GM19193 (cell line): Measurements from ENCODE around the gene TMEM144.

ENCODE experiments used
- POLR2A ChIP-seq: IDR thresholded peaks from 4 replicates; pipeline ENCODE4 v1.6.1; 2011; ENCODE audit not compliant: insufficient read depth, insufficient read length; ENCODE audit errors: extremely low read depth

Gene TMEM144

GRCh38 chr4:158209825-158210807, at the start of gene TMEM144:
TSS of gene TMEM144 (plus strand) at chr4:158210486. CDS start at chr4:158212668, 2,182 bp downstream.
- TF ChIP-seq POLR2A, result peak; percentile 40

GRCh38 chr4:158161551-158162354, 48.5 kb upstream of the TMEM144 start:
- no peak for TF ChIP-seq POLR2A

- no peak for TF ChIP-seq POLR2A
Observed at GRCh38 chr4:158162631-158163030, 47.7 kb upstream of the TMEM144 start.

DNA sequence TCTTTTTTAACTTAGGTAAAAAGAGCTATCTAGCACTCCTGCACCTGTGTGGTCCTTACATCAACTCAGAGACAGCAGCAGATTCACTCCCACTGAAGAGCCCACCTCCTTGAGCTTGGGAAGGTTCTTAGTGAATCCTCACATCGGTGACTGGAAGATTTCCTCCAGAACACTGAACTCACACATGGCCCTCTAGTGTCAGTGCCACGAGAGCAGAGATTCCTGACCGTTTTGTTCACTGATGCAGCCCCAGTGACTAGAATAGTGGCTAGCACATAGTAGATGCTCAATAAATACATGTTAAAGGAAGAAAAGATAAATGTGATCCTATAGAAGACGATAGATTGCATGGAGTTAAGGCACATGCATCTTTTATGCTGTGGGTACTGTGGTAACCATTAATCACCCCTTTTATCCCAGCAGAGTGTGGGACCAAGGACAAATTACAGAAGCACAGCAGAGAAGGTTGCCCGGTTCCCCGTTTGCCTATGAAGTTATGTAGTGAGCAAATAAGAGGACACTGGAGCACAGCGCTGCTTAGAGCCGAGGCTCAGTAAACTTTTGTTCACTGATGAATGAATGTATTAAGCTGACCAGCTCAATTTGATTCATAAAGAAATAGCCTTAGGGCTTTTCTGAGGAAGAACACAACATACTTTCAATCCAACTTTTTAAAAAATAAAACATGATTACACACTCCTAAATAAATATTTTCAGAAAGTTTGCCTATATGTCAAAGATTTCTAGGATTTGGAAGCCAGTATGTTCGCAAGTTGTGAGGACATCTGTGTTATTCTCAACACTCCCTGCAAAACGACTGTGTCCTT, 46.1 kb upstream of the TMEM144 start:
- TF ChIP-seq POLR2A, result no peak

DNA sequence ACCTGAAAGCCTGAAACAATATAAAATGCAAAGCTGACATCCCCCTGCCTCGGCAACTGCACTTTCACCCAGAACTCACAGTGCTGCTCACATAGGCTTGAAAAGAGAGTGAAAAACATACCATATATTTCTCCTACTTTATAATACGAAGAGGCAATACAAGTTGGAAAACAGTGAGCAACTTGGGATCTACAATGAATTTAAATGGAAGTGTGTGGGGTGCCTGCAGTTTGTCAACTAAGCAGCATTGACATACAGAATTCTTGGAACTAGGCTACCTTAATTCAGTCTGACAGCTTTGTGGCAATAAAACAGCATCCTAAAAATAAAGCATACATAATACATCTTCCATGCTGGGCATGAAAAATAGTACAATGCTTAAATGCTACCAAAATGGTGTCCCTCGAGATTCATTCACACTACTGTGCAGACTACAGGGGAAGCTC, 45.5 kb upstream of the TMEM144 start:
- TF ChIP-seq POLR2A, result no peak

- no peak for TF ChIP-seq POLR2A
Observed at GRCh38 chr4:158166701-158167100, 43.6 kb upstream of the TMEM144 start.

- TF ChIP-seq POLR2A, result no peak
Observed at GRCh38 chr4:158168606-158169005, 41.7 kb upstream of the TMEM144 start.

DNA sequence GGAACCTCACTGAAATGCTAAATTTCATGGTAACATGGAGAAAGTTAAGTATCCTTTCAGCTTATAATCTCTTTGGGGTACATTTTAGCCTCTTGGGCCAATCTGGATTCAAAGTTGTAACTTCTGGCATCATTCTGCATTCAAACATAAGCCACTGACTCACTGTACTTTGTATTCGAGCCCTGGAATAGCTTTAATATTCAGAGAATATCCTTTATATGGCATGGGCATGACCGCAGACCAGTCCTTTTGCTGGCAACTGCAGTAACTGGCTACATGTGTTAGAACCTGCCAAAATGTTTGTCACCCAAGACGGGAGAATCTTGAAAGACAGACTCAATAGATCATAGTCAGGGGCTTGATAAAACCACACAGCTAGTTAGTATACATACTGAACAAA, 40.8 kb upstream of the TMEM144 start:
- TF ChIP-seq POLR2A, result no peak

GRCh38 chr4:158169931-158170690, 40.2 kb upstream of the TMEM144 start:
- no peak for TF ChIP-seq POLR2A

- no peak for TF ChIP-seq POLR2A
Observed at GRCh38 chr4:158170691-158171561, 39.4 kb upstream of the TMEM144 start.

DNA sequence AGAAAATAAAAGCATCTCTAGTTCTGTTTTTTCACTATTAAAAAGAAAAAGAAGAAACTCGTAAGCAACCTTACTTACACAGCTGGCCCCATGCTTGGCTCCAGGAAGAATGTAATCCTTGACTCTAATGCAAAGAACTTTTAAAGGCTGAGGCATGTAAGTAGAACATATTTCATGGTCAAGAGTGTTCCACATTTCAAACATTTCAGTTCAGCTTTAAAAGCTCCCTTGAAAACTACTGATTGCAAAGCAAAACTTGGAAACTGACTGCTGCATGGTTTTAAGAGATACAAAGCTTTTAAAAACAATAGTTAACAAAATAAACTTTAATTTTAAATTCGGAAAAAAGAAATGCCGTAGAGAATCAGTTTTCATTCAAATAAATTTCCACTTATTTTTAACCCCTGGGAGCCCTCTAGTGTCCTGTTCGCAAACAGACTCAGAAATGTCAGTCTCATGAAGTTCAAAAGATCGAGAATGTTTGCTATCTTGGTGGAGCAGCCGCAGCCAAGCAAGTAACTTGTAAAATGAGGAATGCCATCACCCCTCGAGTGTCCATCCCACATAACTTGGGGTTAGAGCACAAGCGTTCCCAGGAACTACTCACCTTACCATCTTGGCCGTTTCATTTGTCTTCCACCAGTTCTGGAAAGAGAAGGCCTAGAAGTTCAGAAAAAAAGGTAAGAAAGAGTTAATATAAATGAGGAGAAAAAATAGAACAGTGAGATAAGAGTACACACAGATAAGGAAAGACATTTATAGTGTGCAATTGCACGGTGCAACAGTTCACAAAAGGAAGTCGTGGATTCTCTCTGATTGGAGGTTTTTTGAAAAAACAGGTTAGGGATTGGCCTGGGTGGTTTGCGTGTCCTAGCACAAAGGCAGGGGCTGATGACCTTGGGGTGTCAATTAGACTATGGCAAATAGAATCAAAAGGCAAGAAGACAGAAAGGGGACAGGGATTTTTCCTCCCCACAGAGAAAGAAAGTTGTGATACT, 37.7 kb upstream of the TMEM144 start, which contains the start of gene GASK1B:
Gene GASK1B (minus strand): TSS at position 765 of the 998 bp plus-strand sequence. CDS start 1,650 bp downstream, outside the sequence.
- no peak for TF ChIP-seq POLR2A

DNA sequence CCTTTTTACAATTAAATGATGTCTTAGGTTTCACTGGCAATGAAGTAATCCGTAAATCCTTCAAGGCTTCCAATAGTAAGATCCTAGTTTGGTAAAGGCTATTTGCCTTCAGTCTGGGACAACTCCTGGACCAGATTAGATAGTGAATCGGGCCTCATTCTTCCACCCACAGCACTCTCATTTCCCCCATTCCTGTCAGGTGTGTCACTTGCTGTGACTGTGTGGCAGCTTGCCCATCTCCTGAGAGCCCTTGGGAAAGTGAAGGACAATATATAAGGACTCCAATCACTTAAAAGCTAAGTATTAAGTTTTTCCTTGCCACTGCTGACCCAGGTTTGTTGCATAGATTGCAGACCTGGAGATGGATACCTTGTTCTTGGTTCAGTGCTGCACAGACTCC, 34.2 kb upstream of the TMEM144 start:
- TF ChIP-seq POLR2A, result no peak

DNA sequence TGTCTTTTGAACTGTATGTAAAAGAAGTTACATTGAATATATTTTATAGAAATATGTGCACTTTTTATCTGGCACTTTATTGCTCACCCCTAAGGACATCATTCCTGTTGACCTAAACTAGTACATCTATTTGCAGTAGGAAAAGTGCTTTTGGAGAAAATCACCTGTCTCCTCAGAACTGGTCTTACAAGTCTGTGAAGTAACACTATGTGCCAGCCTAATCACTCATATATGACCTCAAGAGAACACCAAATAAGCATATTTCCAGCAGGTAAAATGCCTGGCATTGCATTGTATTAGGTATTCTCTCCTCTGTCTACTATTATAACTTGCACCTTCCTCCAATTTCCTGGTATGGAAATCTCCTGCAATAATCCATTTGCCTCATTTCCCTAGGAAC, 33.5 kb upstream of the TMEM144 start:
- no peak for TF ChIP-seq POLR2A
